NCI-H510A treated with DMSO at 0.1 percent for 48 hours (cell line): Measurements from ENCODE around the gene TRNAU1AP.
"Not testable (repeated sequence)": the region's sequence is repeated elsewhere in the genome, so short reads cannot be mapped to it uniquely, and the experiment has no call there.

ENCODE experiments used
- DNase-seq: peaks from one replicate; lab custom pipeline; 2025; lab: John Stamatoyannopoulos, UW

Gene TRNAU1AP

DNA sequence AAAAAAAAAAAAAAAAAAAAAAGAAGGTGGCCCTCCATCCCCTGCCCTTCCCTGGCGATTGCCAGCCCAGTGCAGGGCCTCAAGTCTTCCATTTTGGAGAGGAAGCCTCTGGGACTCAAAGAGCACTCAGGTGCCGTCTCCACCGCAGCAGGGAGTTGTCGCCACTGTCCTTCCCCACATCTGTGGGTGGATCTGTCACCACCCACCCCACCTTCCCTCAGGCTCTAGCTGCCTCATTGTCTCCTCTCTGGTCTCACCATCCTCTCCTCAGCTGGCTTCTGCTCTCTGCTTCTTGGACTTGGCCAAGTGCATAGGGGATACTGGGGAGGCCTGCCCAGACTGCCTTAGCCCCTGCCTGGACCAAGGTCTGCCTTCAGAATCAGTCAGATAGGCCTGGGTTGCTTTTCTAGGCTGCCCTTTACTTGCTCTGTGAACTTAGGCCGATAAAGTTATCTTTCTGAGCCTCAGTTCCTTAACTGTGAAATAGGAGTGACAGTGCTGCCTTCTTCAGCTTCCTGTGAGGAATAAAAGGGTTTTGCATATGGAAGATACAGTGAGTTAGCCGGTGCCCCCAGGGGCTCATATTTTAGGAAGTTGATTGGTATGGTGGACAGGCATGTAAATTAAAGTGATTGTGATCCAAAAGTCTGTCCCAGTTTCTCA lies 31.3 kb upstream of the TRNAU1AP start:
- DNase-seq, result no peak

GRCh38 chr1:28522537-28522936 lies 30.3 kb upstream of the TRNAU1AP start:
- not testable (repeated sequence) for DNase-seq

GRCh38 chr1:28525002-28525642 lies 27.8 kb upstream of the TRNAU1AP start:
- not testable (repeated sequence) for DNase-seq

DNA sequence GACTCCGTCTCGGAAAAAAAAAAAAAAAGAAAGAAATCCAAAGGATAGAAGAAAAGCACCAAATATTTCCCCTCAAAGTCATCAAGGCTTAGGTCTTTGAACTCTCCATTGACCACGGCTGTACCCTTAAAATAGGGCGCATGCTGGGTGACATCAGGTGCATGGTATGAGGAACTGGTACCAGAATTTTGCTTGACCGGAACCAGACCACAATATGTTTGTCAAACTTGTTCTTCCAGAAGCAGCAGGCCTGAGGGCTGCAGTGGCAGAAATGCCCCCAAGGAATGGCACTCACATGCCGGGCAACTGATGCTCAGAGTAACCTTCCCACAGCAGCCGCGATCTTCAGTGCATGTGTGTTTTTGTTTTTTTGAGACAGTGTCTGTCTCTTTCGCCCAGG lies 26.0 kb upstream of the TRNAU1AP start:
- DNase-seq, result no peak

DNA sequence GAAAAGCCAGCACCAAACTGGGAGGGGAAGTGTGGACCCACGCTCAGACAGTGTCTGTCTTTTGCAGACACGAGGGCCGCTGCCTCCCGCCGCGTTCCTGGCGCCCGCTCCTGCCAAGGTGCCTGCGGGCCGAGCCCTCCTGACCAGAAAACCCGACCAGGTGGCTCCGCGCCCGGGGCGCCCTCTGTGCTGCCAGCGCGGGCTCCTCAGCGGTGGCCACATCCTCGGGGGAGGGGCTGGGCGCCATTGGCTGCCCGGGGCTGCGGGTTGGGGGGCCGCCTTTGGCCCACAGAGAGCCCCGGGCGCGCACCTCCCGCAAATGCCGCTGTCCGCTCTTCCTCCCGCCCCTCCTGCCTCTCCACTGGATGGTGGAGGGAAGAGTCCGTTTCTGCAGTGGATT lies 22.4 kb upstream of the TRNAU1AP start:
- DNase-seq, result no peak

DNA sequence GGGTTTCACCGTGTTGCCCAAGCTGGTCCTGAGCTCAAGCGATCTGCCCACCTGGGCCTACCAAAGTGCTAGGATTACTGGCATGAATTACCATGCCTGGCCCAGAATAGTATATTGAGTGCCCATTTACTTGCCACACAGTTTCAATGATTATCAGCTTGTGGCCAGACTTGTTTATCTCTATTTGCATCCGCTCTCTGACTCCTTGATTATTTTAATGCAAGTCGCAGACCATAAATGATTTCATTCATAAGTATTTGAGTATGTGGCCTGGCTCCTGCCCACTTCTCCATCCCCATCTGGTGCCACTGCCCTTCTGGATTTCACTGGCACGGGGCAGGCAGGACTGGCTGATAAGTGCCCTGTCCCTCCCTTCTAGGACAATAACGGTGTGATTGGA lies 18.2 kb upstream of the TRNAU1AP start:
- DNase-seq, result no peak

DNA sequence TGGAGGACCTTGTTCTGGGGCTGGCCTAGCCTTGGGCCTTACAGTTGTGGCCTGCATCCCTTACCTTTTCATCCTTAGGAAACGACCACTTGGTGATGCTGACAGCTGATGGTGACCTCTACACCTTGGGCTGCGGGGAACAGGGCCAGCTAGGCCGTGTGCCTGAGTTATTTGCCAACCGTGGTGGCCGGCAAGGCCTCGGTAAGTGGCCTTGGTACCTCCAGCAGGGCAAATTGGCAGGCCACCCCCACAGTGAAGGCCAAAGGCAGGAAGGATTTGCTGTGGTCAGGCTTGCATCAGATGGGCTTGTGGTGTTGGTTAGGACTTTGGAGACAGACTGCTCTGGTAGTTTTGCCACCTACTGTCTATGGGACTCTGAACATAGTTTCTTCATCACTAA lies 17.7 kb upstream of the TRNAU1AP start:
- DNase-seq, result no peak

DNA sequence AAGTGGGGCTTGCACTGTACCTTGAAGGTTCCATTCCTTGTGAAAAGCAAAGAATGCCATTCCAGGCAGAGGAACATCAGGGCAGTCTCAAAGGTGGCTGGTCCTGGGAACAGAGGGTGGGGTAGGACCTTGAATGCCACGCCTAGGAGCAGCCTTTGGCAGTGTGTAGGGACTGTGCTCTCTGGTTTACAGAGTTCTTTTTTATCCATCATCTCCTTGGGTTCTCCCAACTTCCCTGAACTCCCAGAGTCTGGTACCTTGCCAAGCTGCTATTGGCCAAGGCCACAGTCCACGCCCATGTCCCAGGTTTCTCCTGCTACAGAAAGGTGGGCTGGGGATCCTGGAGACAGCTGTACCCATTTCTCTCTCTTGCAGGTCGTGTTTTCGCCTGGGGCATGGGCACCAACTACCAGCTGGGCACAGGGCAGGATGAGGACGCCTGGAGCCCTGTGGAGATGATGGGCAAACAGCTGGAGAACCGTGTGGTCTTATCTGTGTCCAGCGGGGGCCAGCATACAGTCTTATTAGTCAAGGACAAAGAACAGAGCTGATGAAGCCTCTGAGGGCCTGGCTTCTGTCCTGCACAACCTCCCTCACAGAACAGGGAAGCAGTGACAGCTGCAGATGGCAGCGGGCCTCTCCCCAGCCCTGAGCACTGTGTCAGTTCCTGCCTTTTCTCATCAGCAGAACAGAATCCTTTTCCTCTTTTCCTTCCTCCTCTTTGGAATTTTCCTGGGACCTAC lies 15.3 kb upstream of the TRNAU1AP start:
- no peak for DNase-seq

DNA sequence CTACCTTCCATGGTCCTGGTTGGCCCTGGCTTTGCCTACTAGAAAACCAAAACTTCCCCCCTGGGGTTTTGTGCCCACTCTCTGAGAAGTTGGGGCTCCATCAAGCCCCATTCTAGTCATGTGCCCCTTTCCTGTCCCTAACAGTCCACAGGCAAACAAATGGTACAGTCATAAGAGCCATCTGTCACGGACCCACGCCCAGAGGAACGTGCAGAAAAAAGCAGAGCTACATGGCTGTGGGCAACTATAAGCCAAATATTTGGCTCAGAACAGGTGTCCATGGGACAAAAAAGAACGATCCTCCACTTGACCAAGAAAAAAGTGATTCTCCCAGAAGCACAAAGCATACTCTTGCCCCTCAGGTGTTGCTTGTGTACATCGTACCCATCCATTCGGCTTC lies 14.6 kb upstream of the TRNAU1AP start:
- DNase-seq, result no peak

DNA sequence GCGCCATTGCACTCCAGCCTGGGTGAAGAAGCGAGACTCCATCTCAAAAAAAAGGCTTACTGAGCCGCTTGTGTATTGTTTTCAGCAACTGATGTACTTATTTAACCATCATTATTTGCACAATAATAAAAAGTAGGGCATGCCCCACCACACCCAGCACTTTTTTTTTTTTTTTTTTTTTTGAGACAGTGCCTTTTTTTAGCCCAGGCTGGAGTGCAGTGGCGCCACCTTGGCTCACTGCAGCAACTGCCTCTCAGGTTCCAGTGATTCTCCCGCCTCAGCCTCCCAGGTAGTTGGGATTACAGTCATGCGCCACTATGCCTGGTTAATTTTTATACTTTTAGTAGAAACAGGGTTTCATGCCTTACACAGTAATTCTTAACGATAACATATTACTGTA lies 12.2 kb upstream of the TRNAU1AP start:
- DNase-seq, result no peak

- peak; percentile 41 for DNase-seq
Measured at GRCh38 chr1:28541414-28542015, 11.4 kb upstream of the TRNAU1AP start.

DNA sequence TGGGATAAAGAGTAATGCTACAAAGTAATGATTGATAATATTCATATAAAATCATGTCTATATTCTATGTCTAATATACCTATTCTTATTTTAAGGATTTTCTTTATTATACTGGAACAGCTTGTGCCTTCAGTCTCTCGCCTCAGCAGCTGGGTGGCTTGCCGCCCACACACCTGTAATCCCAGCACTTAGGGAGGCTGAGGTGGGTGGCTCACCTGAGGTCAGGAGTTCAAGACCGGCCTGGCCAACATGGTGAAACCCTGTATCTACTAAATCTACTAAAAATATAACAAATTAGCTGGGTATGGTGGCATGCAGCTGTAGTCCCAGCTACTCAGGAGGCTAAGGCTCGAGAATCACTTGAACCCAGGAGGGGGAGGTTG lies 7.6 kb upstream of the TRNAU1AP start:
- DNase-seq, result no peak

- no peak for DNase-seq
Measured at GRCh38 chr1:28548318-28548717, 4.6 kb upstream of the TRNAU1AP start.

DNA sequence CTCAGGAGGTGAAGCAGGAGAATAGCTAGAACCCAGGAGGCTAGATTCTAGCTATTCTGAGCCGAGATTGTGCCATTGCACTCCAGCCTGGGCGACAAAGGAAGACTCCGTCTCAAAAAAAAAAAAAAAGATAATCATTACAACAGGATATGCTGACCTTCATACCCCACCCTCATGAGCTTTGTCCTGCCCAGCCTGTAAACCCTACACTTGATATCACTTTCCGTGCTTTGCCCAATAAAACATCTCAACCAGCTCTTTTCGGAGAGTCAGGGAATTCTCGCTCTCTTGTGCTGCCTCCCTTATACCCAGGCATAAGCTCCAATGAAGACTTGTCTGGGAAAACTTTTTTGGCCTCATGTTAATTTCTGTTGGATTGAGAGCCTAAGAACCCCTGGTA lies 1.5 kb upstream of the TRNAU1AP start:
- DNase-seq, result no peak

DNA sequence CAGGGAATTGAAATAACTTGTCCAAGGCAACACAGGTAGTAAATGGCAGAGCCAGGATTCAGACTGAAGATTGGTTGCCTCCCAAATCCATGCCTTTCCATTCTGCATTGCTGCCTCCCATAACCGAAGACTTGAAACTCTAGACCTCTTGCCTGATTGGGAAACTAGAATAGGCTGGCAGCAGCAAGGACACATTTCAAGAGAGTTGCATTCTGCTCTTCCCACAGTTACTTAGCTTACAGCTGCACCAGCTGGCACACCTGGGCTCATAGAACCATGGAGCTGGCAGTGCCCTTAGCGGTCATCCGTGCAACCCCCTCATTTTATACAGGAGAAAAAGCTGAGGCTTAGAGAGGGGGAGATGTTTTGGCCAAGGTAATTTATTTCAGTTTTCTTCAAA lies 8.0 kb downstream of the TRNAU1AP start:
- DNase-seq, result peak; percentile 40

- DNase-seq, result no peak
Measured at GRCh38 chr1:28564310-28564709, 11.4 kb downstream of the TRNAU1AP start.

- no peak for DNase-seq
Measured at GRCh38 chr1:28565040-28565439, 12.2 kb downstream of the TRNAU1AP start.

- no peak for DNase-seq
Measured at GRCh38 chr1:28565726-28566125, 12.8 kb downstream of the TRNAU1AP start.

- DNase-seq, result no peak
Measured at GRCh38 chr1:28566931-28567330, 14.0 kb downstream of the TRNAU1AP start.

DNA sequence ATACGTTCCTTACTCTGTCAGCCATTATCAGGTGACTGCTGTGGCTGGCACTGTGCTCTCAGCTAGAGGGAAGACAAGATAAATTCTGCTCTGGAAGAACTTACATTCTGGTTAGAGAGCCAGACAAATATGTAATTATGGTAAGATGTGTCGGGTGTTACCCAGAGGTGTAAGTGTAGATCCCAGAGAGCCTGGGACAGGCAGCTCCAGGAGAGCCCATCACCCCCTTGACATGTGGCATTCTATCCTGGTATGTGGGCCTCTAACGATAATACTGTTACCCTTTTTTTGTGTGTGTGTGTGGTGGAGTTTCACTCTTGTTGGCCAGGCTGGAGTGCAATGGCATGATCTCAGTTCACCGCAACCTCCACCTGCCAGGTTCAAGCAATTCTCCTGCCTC lies 19.0 kb downstream of the TRNAU1AP start:
- DNase-seq, result no peak

DNA sequence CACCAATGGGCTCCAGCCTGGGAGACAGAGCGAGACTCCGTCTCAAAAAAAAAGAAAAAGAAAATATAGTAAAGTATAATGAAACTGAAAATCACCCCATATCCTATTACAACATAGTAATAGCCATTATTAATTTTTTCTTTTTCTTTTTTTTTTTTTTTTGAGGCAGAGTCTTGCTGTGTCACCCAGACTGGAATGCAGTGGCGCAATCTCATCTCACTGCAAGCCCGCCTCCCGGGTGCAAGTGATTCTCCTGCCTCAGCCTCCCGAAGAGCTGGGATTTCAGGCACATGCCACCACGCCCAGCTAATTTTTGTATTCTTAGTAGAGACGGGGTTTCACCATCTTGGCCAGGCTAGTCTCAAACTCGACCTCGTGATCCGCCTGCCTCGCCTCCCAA lies 20.0 kb downstream of the TRNAU1AP start:
- DNase-seq, result not testable (repeated sequence)

DNA sequence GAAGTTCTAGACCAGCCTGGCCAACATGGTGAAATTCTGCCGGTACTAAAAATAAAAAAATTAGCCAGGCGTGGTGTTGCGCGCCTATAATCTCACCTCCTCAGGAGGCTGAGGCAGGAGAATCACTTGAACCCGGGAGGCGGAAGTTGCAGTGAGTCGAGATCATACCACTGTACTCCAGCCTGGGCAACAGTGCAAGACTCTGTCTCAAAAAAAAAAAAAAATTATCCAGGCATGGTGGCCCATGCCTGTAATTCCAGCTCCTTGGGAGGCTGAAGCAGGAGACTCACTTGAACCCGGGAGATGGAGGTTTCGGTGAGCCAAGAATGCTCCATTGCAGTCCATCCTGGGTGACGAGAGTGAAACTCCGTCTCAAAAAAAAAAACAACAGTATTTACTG lies 20.7 kb downstream of the TRNAU1AP start:
- no peak for DNase-seq
